Measurements from ENCODE around the gene RUVBL1.

RUVBL1 gene

DNA sequence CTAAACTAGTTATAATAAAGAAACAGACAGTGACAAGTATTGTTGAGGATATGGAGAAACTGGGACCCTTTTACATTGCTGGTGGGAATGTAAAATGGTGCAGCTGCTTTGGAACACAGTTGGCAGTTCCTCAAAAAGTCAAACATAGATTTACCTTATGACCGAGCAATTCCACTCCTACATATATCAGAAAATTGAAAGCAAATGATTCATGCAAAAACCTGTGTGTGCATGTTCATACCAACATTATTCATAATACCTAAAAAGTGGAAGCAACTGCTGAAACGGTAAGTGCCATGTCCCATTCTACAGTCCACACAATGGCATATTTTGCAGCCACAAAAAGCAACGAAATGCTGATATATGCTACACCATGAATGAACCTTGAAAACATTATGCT, 83.6 kb downstream of the RUVBL1 start:
- Histone ChIP-seq H3K36me3 (ENCODE audit: control insufficient read depth, low read length) (no peaks in the 10 kb centered on the region), H4K20me1 (ENCODE audit: control insufficient read depth, insufficient read depth, low read depth, low read length) (no peaks in the 10 kb centered on the region), H3K9me2 (replicated peaks; ENCODE audit: control insufficient read depth, low read length) (no peaks in the 10 kb centered on the region), H3K4me2 (ENCODE audit: low read length) (no peak overlapping the region), H3K27ac (ENCODE audit: low read depth, low read length) (no peak overlapping the region), H3K4me3 (ENCODE audit: low read length) (no peak overlapping the region), H3K79me2 (ENCODE audit: control insufficient read depth, low read length) (no peaks in the 10 kb centered on the region), H3K27me3 (ENCODE audit: control insufficient read depth, low read length) (peaks cover 37% of the 10 kb centered on the region), H3F3A (ENCODE audit: control insufficient read depth, insufficient read depth) (no peaks in the 10 kb centered on the region), H3K4me1 (ENCODE audit: control insufficient read depth, low read length) (no peaks in the 10 kb centered on the region), H3K9me3 (ENCODE audit: control insufficient read depth, insufficient read depth, low read length) (no peaks in the 10 kb centered on the region)
- no peak for TF ChIP-seq EZH2phosphoT487 (IDR thresholded peaks at IDR 0.05; ENCODE audit: borderline replicate concordance, low read length)
- TF ChIP-seq, protein P1, sequence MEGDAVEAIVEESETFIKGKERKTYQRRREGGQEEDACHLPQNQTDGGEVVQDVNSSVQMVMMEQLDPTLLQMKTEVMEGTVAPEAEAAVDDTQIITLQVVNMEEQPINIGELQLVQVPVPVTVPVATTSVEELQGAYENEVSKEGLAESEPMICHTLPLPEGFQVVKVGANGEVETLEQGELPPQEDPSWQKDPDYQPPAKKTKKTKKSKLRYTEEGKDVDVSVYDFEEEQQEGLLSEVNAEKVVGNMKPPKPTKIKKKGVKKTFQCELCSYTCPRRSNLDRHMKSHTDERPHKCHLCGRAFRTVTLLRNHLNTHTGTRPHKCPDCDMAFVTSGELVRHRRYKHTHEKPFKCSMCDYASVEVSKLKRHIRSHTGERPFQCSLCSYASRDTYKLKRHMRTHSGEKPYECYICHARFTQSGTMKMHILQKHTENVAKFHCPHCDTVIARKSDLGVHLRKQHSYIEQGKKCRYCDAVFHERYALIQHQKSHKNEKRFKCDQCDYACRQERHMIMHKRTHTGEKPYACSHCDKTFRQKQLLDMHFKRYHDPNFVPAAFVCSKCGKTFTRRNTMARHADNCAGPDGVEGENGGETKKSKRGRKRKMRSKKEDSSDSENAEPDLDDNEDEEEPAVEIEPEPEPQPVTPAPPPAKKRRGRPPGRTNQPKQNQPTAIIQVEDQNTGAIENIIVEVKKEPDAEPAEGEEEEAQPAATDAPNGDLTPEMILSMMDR (IDR thresholded peaks at IDR 0.05; ENCODE audit: low read depth, low read length, poor library complexity, severe bottlenecking): no peak

DNA sequence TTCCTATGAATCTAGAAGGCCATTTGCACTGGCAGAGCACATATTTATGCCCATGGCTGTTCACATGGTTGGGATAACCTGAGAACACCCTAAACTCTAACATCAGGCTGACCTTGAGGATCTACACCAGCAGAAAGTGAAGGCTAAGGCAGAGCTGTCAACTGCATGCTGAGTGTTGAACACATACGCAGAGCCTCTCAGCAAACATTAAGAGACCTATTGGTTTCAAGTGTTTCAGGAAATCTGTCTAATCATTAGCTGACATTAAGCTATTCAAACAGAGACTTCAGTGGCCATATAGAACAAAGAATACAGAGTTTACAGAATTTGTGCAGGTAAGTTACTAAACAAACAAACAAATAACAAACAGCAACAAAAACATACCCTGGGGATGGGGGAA, 87.5 kb downstream of the RUVBL1 start:
- Histone ChIP-seq H3K27ac (ENCODE audit: low read depth, low read length) (no peak overlapping the region), H3K36me3 (ENCODE audit: control insufficient read depth, low read length) (no peaks in the 10 kb centered on the region), H4K20me1 (ENCODE audit: control insufficient read depth, insufficient read depth, low read depth, low read length) (no peaks in the 10 kb centered on the region), H3K9me3 (ENCODE audit: control insufficient read depth, insufficient read depth, low read length) (no peaks in the 10 kb centered on the region), H3K79me2 (ENCODE audit: control insufficient read depth, low read length) (no peaks in the 10 kb centered on the region), H3K9me2 (replicated peaks; ENCODE audit: control insufficient read depth, low read length) (no peaks in the 10 kb centered on the region), H3F3A (ENCODE audit: control insufficient read depth, insufficient read depth) (no peaks in the 10 kb centered on the region), H3K27me3 (ENCODE audit: control insufficient read depth, low read length) (peaks cover 24% of the 10 kb centered on the region), H3K4me1 (ENCODE audit: control insufficient read depth, low read length) (no peaks in the 10 kb centered on the region), H3K4me3 (ENCODE audit: low read length) (no peak overlapping the region), H3K4me2 (ENCODE audit: low read length) (no peak overlapping the region)
- TF ChIP-seq, protein P1 (IDR thresholded peaks at IDR 0.05; ENCODE audit: low read depth, low read length, poor library complexity, severe bottlenecking): no peak
- no peak for TF ChIP-seq EZH2phosphoT487 (IDR thresholded peaks at IDR 0.05; ENCODE audit: borderline replicate concordance, low read length)

DNA sequence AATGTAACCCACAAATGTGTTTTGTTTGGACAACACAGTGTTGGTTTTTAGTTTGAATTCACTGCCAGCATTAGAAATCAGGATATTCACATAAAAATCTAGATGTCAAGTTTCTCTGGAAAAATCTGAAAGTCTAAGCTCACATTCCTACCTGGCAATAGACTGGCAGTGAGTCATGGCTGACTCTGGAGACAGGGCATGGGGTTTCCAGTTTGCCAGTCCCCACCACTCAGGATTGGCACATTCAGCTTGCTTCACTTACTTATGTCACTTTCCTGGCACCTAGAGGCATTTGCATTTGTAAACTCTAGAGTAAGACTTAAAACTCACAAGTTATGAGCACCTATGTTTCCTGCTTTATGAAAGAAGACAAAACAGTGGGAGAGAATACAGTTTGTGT, 90.5 kb downstream of the RUVBL1 start:
- Histone ChIP-seq H3K27me3 (ENCODE audit: control insufficient read depth, low read length) (peaks cover 17% of the 10 kb centered on the region), H3K4me1 (ENCODE audit: control insufficient read depth, low read length) (no peaks in the 10 kb centered on the region), H4K20me1 (ENCODE audit: control insufficient read depth, insufficient read depth, low read depth, low read length) (no peaks in the 10 kb centered on the region), H3K4me2 (ENCODE audit: low read length) (no peak overlapping the region), H3K36me3 (ENCODE audit: control insufficient read depth, low read length) (no peaks in the 10 kb centered on the region), H3K9me2 (replicated peaks; ENCODE audit: control insufficient read depth, low read length) (no peaks in the 10 kb centered on the region), H3F3A (ENCODE audit: control insufficient read depth, insufficient read depth) (no peaks in the 10 kb centered on the region), H3K79me2 (ENCODE audit: control insufficient read depth, low read length) (no peaks in the 10 kb centered on the region), H3K27ac (ENCODE audit: low read depth, low read length) (no peak overlapping the region), H3K9me3 (ENCODE audit: control insufficient read depth, insufficient read depth, low read length) (no peaks in the 10 kb centered on the region), H3K4me3 (ENCODE audit: low read length) (no peak overlapping the region)
- no peak for TF ChIP-seq EZH2phosphoT487 (IDR thresholded peaks at IDR 0.05; ENCODE audit: borderline replicate concordance, low read length)
- TF ChIP-seq, protein P1 (IDR thresholded peaks at IDR 0.05; ENCODE audit: low read depth, low read length, poor library complexity, severe bottlenecking): no peak

All from DOHH2 (cell line).